CD4-positive, alpha-beta T cell treated with Interleukin-15 for 4 hours (primary cell): ENCODE results near the gene LTBP1.

Experiments
- DNase-seq: peaks from one replicate; pipeline ENCODE4 v3.0.0-alpha.2; 2020; ENCODE audit warnings: low spot score

Gene LTBP1

DNA sequence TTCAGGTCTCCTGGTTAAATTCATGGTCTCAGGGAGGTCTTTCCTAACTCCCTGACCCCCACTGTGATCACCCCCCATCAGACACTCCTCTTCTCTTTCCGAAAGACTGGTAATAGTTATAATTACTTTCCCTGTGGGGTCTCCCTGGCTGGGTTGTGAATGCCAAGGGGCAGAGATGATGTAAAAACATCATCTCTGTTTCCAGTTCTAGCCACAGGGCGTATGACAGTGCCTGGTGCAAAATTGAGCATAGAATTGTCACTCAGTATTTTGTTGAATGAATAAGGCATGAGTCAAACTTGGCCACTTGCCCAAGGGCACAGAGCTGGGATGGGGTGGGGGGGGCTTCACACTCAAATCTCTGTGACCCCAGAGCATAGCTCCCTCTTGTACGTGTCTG lies 65.2 kb downstream of the LTBP1 start:
- DNase-seq = no peak

GRCh38 chr2:33013684-33014110 lies 66.9 kb downstream of the LTBP1 start:
- no peak for DNase-seq

DNA sequence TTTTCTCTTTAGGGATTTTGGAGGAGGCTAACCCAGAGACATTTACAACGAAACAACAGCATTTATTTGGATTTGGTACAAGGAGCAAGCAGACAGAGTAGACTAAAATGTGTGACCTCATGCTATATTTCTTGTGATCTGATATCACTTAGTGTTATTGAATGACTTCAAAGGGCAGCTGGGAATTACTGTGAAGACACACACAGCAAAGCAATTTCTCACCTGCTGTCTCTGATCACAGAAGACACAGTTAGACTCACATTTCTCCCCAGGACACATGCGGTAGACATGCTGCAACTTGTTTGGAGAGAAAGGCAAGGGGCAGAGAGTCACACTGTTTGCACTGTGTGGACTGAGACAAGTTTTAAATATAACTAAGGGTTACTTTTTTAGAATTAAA lies 67.5 kb downstream of the LTBP1 start:
- no peak for DNase-seq

- DNase-seq = no peak
Measured at GRCh38 chr2:33015421-33016142, 68.8 kb downstream of the LTBP1 start.

- no peak for DNase-seq
Measured at GRCh38 chr2:33018271-33018670, 71.5 kb downstream of the LTBP1 start.

GRCh38 chr2:33019796-33020195 lies 73.0 kb downstream of the LTBP1 start:
- no peak for DNase-seq

- DNase-seq = no peak
Measured at GRCh38 chr2:33020883-33021282, 74.1 kb downstream of the LTBP1 start.

GRCh38 chr2:33021542-33022227 lies 74.9 kb downstream of the LTBP1 start:
- no peak for DNase-seq

- no peak for DNase-seq
Measured at GRCh38 chr2:33022395-33022985, 75.7 kb downstream of the LTBP1 start.

GRCh38 chr2:33022989-33023727 lies 76.4 kb downstream of the LTBP1 start:
- DNase-seq = no peak

DNA sequence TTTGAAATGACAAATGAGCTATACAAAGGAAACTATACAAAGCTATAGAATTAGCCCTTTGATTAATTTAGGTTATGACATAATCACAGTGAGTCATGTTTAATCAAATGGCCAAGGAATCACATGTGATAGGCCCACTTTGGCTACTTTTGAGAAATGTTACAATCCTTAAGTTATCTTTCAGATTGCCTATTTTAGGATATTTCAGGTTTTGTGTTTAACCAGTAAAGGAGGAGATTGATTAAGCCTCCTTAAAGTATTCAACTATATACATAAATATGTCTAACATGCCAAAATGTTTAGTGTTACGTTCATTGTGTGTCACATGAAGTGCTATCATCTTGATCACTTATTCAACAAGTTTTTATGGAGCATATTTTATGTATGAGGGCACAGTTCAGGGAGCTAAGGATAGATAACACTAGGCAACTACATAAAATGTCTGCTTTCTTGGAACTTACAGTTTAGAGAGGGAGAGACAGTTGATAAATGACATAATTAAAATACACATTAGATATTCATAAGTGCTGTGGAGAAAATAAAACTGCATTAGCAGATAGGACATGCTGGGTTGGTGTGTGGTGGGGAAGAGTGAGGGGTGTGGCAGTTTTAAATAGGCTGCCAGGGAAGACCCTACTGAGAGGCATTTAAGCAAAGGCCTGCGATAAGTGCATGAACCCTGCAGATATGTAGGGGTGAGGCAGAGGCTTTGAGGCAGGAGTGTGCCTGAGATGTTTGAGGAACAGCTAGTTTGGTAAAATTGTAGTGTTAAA lies 77.2 kb downstream of the LTBP1 start:
- DNase-seq = no peak

- DNase-seq = no peak
Measured at GRCh38 chr2:33024758-33025157, 78.0 kb downstream of the LTBP1 start.

- no peak for DNase-seq
Measured at GRCh38 chr2:33029459-33029858, 82.7 kb downstream of the LTBP1 start.

DNA sequence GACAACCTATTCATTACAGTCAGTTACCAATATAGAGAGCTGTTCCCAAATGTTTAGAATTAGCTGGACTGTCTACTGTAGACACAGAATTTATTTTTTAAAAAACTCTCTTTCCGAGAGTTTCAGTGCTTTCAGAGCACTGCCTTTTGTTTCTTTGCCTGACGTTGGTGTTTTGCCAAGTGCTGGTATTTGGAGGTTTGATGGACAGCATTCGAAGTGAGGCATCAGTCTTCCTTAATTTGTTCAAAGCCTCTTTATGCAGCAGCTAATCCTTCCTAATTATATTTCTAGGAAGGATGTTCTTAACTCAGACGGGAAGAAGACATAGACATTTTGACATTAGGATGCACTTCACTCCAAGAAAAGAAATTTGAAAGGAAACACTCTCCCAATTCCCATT lies 83.2 kb downstream of the LTBP1 start:
- DNase-seq = no peak

DNA sequence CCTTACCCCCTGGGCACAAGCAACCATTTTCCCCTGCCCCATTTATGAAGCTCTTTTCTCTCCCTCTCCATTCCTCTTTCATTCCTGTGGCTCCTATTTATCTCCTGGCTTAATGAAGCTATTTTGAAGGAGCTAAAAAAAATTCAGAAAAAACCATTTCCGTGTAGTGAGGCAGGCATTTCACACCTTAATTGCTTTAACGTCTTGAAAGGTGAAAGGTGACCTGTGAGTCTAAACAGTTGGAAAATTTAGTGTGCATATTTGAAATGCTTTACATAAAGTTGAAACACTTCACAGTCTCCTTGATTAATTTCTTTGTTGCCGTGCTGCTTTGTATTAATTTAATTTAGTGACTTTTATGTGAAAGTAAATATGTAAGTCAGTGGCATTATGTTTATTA lies 83.6 kb downstream of the LTBP1 start:
- DNase-seq = no peak

GRCh38 chr2:33032245-33032644 lies 85.5 kb downstream of the LTBP1 start:
- no peak for DNase-seq

- no peak for DNase-seq
Measured at GRCh38 chr2:33033606-33034081, 86.9 kb downstream of the LTBP1 start.

GRCh38 chr2:33034784-33035183 lies 88.0 kb downstream of the LTBP1 start:
- no peak for DNase-seq

GRCh38 chr2:33038230-33038629 lies 91.5 kb downstream of the LTBP1 start:
- DNase-seq = no peak

DNA sequence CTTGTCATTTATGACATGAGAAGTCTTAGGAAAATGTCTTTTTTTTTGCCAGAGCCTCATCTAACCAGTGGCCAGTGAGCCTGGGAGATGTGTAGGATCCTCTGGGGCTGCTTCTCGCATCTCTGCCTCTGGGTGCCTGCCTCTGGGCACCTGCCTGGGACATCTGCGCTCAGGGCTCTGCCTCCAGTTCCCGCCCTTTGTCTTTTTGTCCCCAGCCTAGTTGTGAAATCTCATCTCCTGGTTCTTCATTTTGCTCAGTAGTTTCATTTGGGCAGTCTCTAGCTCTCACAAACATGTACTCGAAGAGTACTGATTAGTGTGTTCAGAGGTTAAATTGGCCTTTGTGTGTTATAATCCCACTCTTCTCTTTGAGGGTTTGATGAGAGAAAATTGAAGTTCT lies 92.0 kb downstream of the LTBP1 start:
- no peak for DNase-seq

- no peak for DNase-seq
Measured at GRCh38 chr2:33040541-33040940, 93.8 kb downstream of the LTBP1 start.

DNA sequence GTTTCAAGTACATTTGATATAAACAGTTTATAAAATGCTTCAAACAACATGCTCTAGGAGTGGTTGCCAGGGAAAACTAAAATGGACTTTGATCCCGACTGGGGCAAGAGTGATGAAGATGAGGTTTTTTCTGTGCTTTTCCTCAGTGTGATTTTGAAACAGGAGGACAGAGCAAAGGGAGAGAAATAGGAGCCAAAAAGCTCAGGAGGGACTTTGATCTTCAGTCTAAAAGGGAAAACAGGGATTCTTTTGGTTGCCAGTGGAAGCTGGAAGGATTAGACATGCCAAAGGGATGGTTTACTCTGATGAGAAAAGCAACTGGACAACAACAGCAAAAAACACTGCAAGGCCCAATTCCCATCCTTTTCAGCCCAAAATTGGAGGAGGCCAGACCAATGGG lies 95.5 kb downstream of the LTBP1 start:
- DNase-seq = no peak
